Hepatocyte (in vitro differentiated cells): ENCODE results near the gene EEF1AKMT1. TPM values are rescaled to one million over a fixed set of nuclear protein-coding genes. Genes with fewer than 3 reads are reported as not detected.

Experiments
- DNase-seq: peaks from one replicate; pipeline ENCODE4 v3.0.0-alpha.2; 2016; ENCODE audit warnings: low spot score
- H2AFZ ChIP-seq: fragments of 200-600 bp; sonication (generic); 2 replicates; pipeline ENCODE4 v1.6.0; 2016; ENCODE audit warnings: antibody characterized with exemption, mild to moderate bottlenecking
- H3K27ac ChIP-seq: fragments of 200-600 bp; sonication (generic); 2 replicates; pipeline ENCODE4 v1.5.1; 2016; ENCODE audit warnings: mild to moderate bottlenecking
- H3K27me3 ChIP-seq: fragments of 200-600 bp; sonication (generic); 2 replicates; pipeline ENCODE4 v1.6.1; 2016
- H3K36me3 ChIP-seq: fragments of 200-600 bp; sonication (generic); replicated peaks from 2 replicates; pipeline ENCODE4 v1.5.1; 2016; ENCODE audit warnings: low read depth; ENCODE audit not compliant: insufficient read depth
- H3K4me1 ChIP-seq: fragments of 200-600 bp; sonication (generic); 2 replicates; pipeline ENCODE4 v1.5.1; 2016; ENCODE audit warnings: mild to moderate bottlenecking, moderate library complexity; ENCODE audit not compliant: insufficient read depth
- H3K4me2 ChIP-seq: fragments of 200-600 bp; sonication (generic); 2 replicates; pipeline ENCODE4 v1.6.0; 2016
- H3K4me3 ChIP-seq: fragments of 200-600 bp; sonication (generic); 2 replicates; pipeline ENCODE4 v1.5.1; 2016; ENCODE audit warnings: mild to moderate bottlenecking
- H3K79me2 ChIP-seq: fragments of 200-600 bp; sonication (generic); 2 replicates; pipeline ENCODE4 v1.6.0; 2017; ENCODE audit warnings: mild to moderate bottlenecking
- H3K9me2 ChIP-seq: fragments of 200-600 bp; sonication (generic); replicated peaks from 2 replicates; pipeline ENCODE4 v1.6.0; 2017; ENCODE audit warnings: mild to moderate bottlenecking; ENCODE audit not compliant: insufficient read depth
- H3K9me3 ChIP-seq: fragments of 200-600 bp; sonication (generic); 2 replicates; pipeline ENCODE4 v1.5.1; 2016; ENCODE audit warnings: low read depth, mild to moderate bottlenecking
- H4K20me1 ChIP-seq: fragments of 200-600 bp; sonication (generic); 2 replicates; pipeline ENCODE4 v1.6.0; 2016; ENCODE audit warnings: mild to moderate bottlenecking; ENCODE audit not compliant: insufficient read depth, poor library complexity, severe bottlenecking
- CTCF ChIP-seq: fragments of 200-600 bp; sonication (generic); IDR thresholded peaks from 2 replicates; pipeline ENCODE4 v1.5.1; 2016; ENCODE audit warnings: antibody characterized with exemption, mild to moderate bottlenecking; ENCODE audit not compliant: poor library complexity
- EZH2 ChIP-seq: fragments of 200-600 bp; sonication (generic); IDR thresholded peaks from 2 replicates; pipeline ENCODE4 v1.6.1; 2016; ENCODE audit warnings: antibody characterized with exemption, mild to moderate bottlenecking, borderline replicate concordance
- EZH2phosphoT487 ChIP-seq: fragments of 200-600 bp; sonication (generic); IDR thresholded peaks from one replicate; pipeline ENCODE4 v1.6.1; 2018; ENCODE audit warnings: antibody characterized with exemption, mild to moderate bottlenecking, low read depth, moderate library complexity; ENCODE audit not compliant: unreplicated experiment, severe bottlenecking
- whole genome bisulfite sequencing: methylation state at CpG from one replicate; pipeline ENCODE4 v1.1.6; 2016; ENCODE audit warnings: low lambda C conversion rate; ENCODE audit errors: missing lambda C conversion rate; 5-methylcytosine and 5-hydroxymethylcytosine counted together
- polyA plus RNA-seq: library from polyadenylated mRNA; unstranded; fragments of >200 nt; fragmentation: Nextera tagmentation; extraction: Ambion mirVana; gene quantifications from 2 replicates; pipeline ENCODE4 v1.2.1, GENCODE V29; 2016
- total RNA-seq: library from RNA; depleted of rRNA; stranded (reverse); fragments of >200 nt; gene quantifications from 2 replicates; pipeline ENCODE4 v1.2.3, GENCODE V29; 2014

Gene EEF1AKMT1
- total and polyA plus RNA-seq, 2 experiments from 2014 or later: 9.2 to 13.6 TPM

- Histone ChIP-seq H3K9me2 (no peaks in the 10 kb centered on the region), H2AFZ (no peak overlapping the region), H3K4me1 (peaks cover 13% of the 10 kb centered on the region), H3K36me3 (no peaks in the 10 kb centered on the region), H3K4me3 (no peak overlapping the region), H3K4me2 (no peak overlapping the region), H3K79me2 (no peaks in the 10 kb centered on the region), H3K27ac (no peak overlapping the region), H3K27me3 (no peaks in the 10 kb centered on the region), H4K20me1 (no peaks in the 10 kb centered on the region), H3K9me3 (no peaks in the 10 kb centered on the region)
- 92% methylated on average over 9 of the region's 9 CpGs for WGBS
- TF ChIP-seq EZH2phosphoT487 (no peak), CTCF (no peak), EZH2 (no peak)
- no peak for DNase-seq
Observed at GRCh38 chr13:20699715-20700114, 74.0 kb downstream of the EEF1AKMT1 start.

- Histone ChIP-seq H3K4me2 (no peak overlapping the region), H2AFZ (no peak overlapping the region), H3K9me3 (no peaks in the 10 kb centered on the region), H3K36me3 (no peaks in the 10 kb centered on the region), H3K27ac (no peak overlapping the region), H3K4me3 (no peak overlapping the region), H3K4me1 (no peaks in the 10 kb centered on the region), H3K27me3 (no peaks in the 10 kb centered on the region), H4K20me1 (no peaks in the 10 kb centered on the region), H3K79me2 (no peaks in the 10 kb centered on the region), H3K9me2 (no peaks in the 10 kb centered on the region)
- no peak for TF ChIP-seq CTCF
- TF ChIP-seq EZH2phosphoT487: no peak
- TF ChIP-seq EZH2: no peak
- no peak for DNase-seq
- WGBS: 68% methylated on average over 4 of the region's 4 CpGs
Observed at GRCh38 chr13:20696073-20696472, 77.7 kb downstream of the EEF1AKMT1 start.

GRCh38 chr13:20691616-20692015 lies 82.1 kb downstream of the EEF1AKMT1 start:
- WGBS: 67% methylated on average over 4 of the region's 4 CpGs

More at GRCh38 chr13:20691616-20692015, 82.1 kb downstream of the EEF1AKMT1 start:
- TF ChIP-seq EZH2: no peak
- TF ChIP-seq EZH2phosphoT487: no peak
- no peak for TF ChIP-seq CTCF
- H3K9me3 ChIP-seq: no peaks in the 10 kb centered on the region
- H3K36me3 ChIP-seq: no peaks in the 10 kb centered on the region
- no peaks in the 10 kb centered on the region for H3K27me3 ChIP-seq
- no peak overlapping the region for H2AFZ ChIP-seq
- H3K79me2 ChIP-seq: no peaks in the 10 kb centered on the region
- H3K4me2 ChIP-seq: no peak overlapping the region
- no peak for DNase-seq
- H3K4me1 ChIP-seq: no peaks in the 10 kb centered on the region
- H3K27ac ChIP-seq: no peak overlapping the region
- no peaks in the 10 kb centered on the region for H3K9me2 ChIP-seq
- no peaks in the 10 kb centered on the region for H4K20me1 ChIP-seq
- no peak overlapping the region for H3K4me3 ChIP-seq
